Ishikawa (cell line): ENCODE measurements around the gene CLRN1.

ENCODE experiments used
- CEBPB ChIP-seq: IDR thresholded peaks from 2 replicates; pipeline ENCODE4 v1.6.1; 2012
- CREB1 ChIP-seq: IDR thresholded peaks from 2 replicates; pipeline ENCODE4 v1.6.1; 2012; ENCODE audit warnings: low read depth
- EP300 ChIP-seq: IDR thresholded peaks from 2 replicates; pipeline ENCODE4 v1.6.1; 2012; ENCODE audit warnings: borderline replicate concordance
- FOXM1 ChIP-seq: IDR thresholded peaks from 2 replicates; pipeline ENCODE4 v1.6.1; 2012; ENCODE audit warnings: low read depth, borderline replicate concordance
- NFIC ChIP-seq: IDR thresholded peaks from 2 replicates; pipeline ENCODE4 v1.6.1; 2012
- RAD21 ChIP-seq: IDR thresholded peaks from 2 replicates; pipeline ENCODE4 v1.6.1; 2012; ENCODE audit warnings: low read depth
- REST ChIP-seq: IDR thresholded peaks from 2 replicates; pipeline ENCODE4 v1.6.1; 2012; ENCODE audit warnings: low read depth, mild to moderate bottlenecking
- TAF1 ChIP-seq: IDR thresholded peaks from 2 replicates; pipeline ENCODE4 v1.6.1; 2012; ENCODE audit warnings: low read depth, mild to moderate bottlenecking
- TCF12 ChIP-seq: IDR thresholded peaks from 2 replicates; pipeline ENCODE4 v1.6.1; 2012; ENCODE audit warnings: low read depth
- YY1 ChIP-seq: IDR thresholded peaks from 2 replicates; pipeline ENCODE4 v1.6.1; 2012; ENCODE audit warnings: low read depth
- TF ChIP-seq, protein P1 (sequence below): IDR thresholded peaks from 2 replicates; pipeline ENCODE4 v1.6.1; 2012

DNA sequence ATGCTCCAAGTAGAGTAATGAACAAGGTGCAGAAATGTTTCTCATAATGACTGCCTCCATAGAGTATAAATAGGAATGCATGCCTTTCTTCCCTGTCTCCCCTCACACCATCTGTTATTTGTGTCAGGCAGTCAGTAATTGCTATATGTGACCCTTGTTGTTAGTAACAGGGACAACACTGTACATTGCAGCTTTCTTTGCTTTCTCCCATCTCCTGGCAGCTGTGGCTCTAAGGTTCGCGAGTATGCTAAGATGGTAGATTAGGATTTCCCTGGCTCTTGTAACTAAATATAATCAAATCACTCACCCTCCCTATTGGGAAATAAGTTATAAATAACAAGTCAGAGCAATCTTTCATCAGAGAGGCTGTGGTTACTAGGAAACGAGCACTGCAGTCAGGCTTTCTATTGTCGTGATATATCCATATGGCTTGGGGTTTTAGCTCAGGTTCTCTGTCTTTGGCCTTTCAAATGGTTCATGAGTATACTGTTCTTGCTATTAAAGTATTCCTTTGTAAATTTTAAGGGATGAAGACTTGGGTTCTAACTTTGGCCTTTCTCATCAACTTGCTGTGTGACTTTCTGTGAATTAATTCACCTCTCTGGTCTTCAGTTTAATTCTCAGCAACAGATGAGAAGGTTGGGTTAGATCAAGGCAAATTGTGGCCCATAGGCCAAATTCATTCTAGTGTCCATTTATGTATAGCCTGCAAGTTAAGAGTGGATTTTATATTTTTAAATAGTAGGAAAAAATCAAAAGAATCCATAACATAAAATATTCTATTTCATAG lies 59.2 kb downstream of the CLRN1 start:
- no peak for TF ChIP-seq FOXM1
- no peak for TF ChIP-seq TAF1
- TF ChIP-seq RAD21, result no peak
- no peak for TF ChIP-seq NFIC
- no peak for TF ChIP-seq CREB1
- TF ChIP-seq, protein P1, sequence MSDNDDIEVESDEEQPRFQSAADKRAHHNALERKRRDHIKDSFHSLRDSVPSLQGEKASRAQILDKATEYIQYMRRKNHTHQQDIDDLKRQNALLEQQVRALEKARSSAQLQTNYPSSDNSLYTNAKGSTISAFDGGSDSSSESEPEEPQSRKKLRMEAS, result no peak
- TF ChIP-seq EP300, result no peak
- TF ChIP-seq TCF12, result no peak
- no peak for TF ChIP-seq REST
- no peak for TF ChIP-seq CEBPB
- no peak for TF ChIP-seq YY1
